ENCODE results near the gene TRIM26.
"Not testable (repeated sequence)": the region's sequence is repeated elsewhere in the genome, so short reads cannot be mapped to it uniquely, and the experiment has no call there.

GRCh38 chr6:30221956-30222355, 8.8 kb upstream of the TRIM26 start:
- not testable (repeated sequence) for TF ChIP-seq NRF1 (IDR thresholded peaks at IDR 0.05; ENCODE audit: low read depth, low read length); EP300 (IDR thresholded peaks at IDR 0.05; ENCODE audit: borderline replicate concordance in 1 of 2, low read depth in 1 of 2, low read length in 1 of 2); CTCF (IDR thresholded peaks at IDR 0.05); RCOR1 (IDR thresholded peaks at IDR 0.05; ENCODE audit: low read length); MAX (IDR thresholded peaks at IDR 0.05; ENCODE audit: low read depth); GATA2 (CRISPR knock-in tag; IDR thresholded peaks at IDR 0.05); REST (IDR thresholded peaks at IDR 0.05; ENCODE audit: low read depth, low read length); PBX3 (IDR thresholded peaks at IDR 0.05); POLR2AphosphoS5 (IDR thresholded peaks at IDR 0.05; ENCODE audit: low read depth, low read length); JUND (IDR thresholded peaks at IDR 0.05)

Data from SK-N-SH (cell line).